Neural cell (in vitro differentiated cells): Measurements from ENCODE around the gene RBM10.
"Not testable (repeated sequence)": the region's sequence is repeated elsewhere in the genome, so short reads cannot be mapped to it uniquely, and the experiment has no call there.

Experiments
- CTCF ChIP-seq: fragments of 450-650 bp; IDR thresholded peaks from 2 replicates; pipeline ENCODE4 v1.5.1; 2014; ENCODE audit warnings: antibody characterized with exemption, mild to moderate bottlenecking, moderate library complexity; ENCODE audit not compliant: poor library complexity, severe bottlenecking
- EP300 ChIP-seq: fragments of 450-650 bp; conservative IDR thresholded peaks from 2 replicates; pipeline ENCODE4 v1.6.1; 2014; ENCODE audit warnings: antibody characterized with exemption, mild to moderate bottlenecking, moderate library complexity; ENCODE audit not compliant: poor library complexity, severe bottlenecking
- EZH2 ChIP-seq: fragments of 200-600, 300-800 bp; shearing (Covaris generic), sonication (generic); IDR thresholded peaks from 2 replicates; pipeline ENCODE4 v1.6.1; 2014; ENCODE audit warnings: antibody characterized with exemption, low read length, borderline replicate concordance, mild to moderate bottlenecking; ENCODE audit not compliant: insufficient read depth, poor library complexity, severe bottlenecking
- MXI1 ChIP-seq: fragments of 450-650 bp; conservative IDR thresholded peaks from 2 replicates; pipeline ENCODE4 v1.6.1; 2014; ENCODE audit warnings: antibody characterized with exemption, mild to moderate bottlenecking; ENCODE audit not compliant: poor library complexity, severe bottlenecking
- POLR2AphosphoS5 ChIP-seq: IDR thresholded peaks from 2 replicates; pipeline ENCODE4 v1.6.1; 2012
- RAD21 ChIP-seq: fragments of 450-650 bp; conservative IDR thresholded peaks from 2 replicates; pipeline ENCODE4 v1.6.1; 2014; ENCODE audit warnings: antibody characterized with exemption, mild to moderate bottlenecking, moderate library complexity
- REST ChIP-seq: IDR thresholded peaks from 2 replicates; pipeline ENCODE4 v1.6.1; 2012; ENCODE audit warnings: borderline replicate concordance
- SMC3 ChIP-seq: fragments of 450-650 bp; conservative IDR thresholded peaks from 2 replicates; pipeline ENCODE4 v1.6.1; 2014; ENCODE audit warnings: antibody characterized with exemption, mild to moderate bottlenecking, moderate library complexity; ENCODE audit not compliant: poor library complexity
- TAF1 ChIP-seq: IDR thresholded peaks from 2 replicates; pipeline ENCODE4 v1.6.1; 2012; ENCODE audit warnings: low read depth

GRCh38 chrX:47124466-47124865 is 20.6 kb upstream of the RBM10 start:
- not testable (repeated sequence) for TF ChIP-seq CTCF, EP300, EZH2, REST, POLR2AphosphoS5, TAF1, MXI1, RAD21, SMC3
